Stomach (tissue), 4 donors: ENCODE data around the gene PRDM7.

Experiments
- CTCF ChIP-seq, 7 experiments: fragments of 450-650 bp in 4 of 7; fragments of 200-600 bp in 3 of 7; sonication (generic) in 3 of 7; IDR thresholded peaks; one replicate each; pipeline ENCODE4 v1.5.1; 2016 to 2019; ENCODE audit warnings: antibody characterized with exemption in 7 of 7, control low read depth in 2 of 7, mild to moderate bottlenecking in 1 of 7
- EP300 ChIP-seq: sonication (generic); formaldehyde crosslinking; IDR thresholded peaks from one replicate; pipeline ENCODE4 v1.6.1; 2017; ENCODE audit warnings: antibody characterized with exemption

GRCh38 chr16:90040152-90041023, 36.7 kb downstream of the PRDM7 start:
- TF ChIP-seq CTCF (IDR thresholded peaks at IDR 0.05) (no peak), EP300 (no peak)
